Fibroblast of pulmonary artery (primary cell): ENCODE measurements around the gene TOMM6.
A peak's percentile ranks its signal among the peaks of the same experiment; 100 is the strongest.

Experiments used
- DNase-seq: peaks from one replicate; pipeline ENCODE4 v3.0.0-alpha.2; 2010; ENCODE audit warnings: low read depth
- H3K4me3 ChIP-seq: replicated peaks from 2 replicates; pipeline ENCODE4 v1.5.1; 2011; ENCODE audit warnings: low read depth, mild to moderate bottlenecking, control low read depth, low read length, moderate library complexity
- TF ChIP-seq, protein P1 (sequence below): IDR thresholded peaks from 2 replicates; pipeline ENCODE4 v1.5.1; 2011; ENCODE audit warnings: mild to moderate bottlenecking, control low read depth, low read length, inconsistent platforms; ENCODE audit errors: missing control alignments

The TOMM6 gene

DNA sequence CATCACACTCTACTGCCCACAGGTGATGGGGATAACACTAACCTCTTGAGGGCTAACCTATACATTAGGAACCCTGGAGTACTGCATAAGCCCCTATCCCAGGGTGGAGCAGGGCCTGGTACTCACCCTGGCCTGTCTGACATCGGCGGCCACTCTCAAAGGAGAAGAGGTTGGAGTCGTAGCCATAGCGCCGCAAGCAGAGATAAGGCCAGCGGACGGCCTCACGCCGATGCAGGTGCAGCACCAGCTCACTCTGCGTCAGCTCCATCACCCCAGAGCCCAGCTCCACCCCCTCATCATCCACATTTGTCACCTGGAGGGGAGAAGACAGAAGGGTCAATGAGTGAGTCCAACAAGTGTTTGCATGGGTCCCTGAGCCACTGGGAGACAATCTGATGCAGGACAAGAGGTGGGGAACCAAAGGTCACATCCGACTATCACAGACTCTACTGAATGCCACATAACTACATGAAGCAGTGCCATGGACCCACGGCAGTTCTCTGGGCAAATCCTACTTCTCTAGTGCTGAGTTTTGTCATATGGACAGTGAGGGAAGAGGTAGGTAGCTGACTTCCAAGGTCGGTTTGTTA, 12.1 kb upstream of the TOMM6 start:
- no peak overlapping the region for H3K4me3 ChIP-seq
- no peak for DNase-seq
- TF ChIP-seq, protein P1, sequence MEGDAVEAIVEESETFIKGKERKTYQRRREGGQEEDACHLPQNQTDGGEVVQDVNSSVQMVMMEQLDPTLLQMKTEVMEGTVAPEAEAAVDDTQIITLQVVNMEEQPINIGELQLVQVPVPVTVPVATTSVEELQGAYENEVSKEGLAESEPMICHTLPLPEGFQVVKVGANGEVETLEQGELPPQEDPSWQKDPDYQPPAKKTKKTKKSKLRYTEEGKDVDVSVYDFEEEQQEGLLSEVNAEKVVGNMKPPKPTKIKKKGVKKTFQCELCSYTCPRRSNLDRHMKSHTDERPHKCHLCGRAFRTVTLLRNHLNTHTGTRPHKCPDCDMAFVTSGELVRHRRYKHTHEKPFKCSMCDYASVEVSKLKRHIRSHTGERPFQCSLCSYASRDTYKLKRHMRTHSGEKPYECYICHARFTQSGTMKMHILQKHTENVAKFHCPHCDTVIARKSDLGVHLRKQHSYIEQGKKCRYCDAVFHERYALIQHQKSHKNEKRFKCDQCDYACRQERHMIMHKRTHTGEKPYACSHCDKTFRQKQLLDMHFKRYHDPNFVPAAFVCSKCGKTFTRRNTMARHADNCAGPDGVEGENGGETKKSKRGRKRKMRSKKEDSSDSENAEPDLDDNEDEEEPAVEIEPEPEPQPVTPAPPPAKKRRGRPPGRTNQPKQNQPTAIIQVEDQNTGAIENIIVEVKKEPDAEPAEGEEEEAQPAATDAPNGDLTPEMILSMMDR: no peak

DNA sequence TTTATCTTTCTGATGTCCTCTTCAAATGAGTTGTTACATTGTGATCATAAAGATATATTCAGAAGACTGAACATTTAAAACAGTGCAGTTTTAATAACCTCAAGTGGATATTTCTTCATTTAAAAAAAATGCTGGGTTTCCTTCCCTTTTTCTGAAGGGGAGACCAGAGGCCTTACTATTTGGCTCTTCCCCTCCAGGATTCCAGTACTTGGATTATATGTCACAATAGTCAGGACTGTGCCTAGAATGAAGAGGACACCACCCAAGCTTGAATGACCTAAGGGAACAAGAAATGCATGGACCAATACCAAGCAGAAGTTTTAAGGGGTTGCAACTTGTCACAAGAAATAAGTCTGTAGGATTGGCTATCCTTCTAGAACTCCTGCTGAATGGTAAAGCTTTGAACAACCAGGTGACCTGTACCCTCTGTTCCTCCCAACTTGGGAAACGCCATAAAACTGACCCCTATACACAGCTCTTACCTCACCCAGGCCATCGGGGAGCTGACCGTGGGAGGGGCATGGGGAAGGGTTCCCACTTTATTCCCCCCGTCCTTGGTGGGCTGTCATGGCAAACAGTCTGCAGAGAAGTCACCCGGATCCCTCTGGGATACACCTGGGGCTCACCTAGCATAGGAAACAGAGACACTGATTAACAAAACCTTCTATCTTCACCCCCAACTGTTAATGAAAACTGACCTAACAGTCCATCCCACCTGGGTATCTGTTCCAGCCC, 9.8 kb upstream of the TOMM6 start:
- H3K4me3 ChIP-seq: no peak overlapping the region
- DNase-seq: no peak
- TF ChIP-seq, protein P1: no peak

DNA sequence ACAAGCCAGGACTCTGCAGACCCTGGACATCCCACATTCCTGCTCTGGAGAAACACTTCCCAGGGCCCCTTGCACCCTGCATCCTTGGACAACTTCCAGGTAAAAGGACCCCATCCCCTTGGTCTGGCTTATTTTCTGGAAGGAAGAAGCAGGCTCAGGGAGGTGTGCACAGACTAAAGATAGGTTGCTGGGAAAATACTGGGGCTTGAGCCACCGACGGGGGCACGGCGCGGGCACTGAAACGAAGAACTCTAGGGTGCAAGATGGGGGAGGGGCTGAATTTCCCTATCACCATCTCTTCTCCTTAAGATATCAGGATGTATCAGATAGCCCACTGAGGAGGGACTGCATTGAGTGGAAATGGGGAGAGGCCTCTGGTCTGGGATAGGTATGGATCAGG, 8.6 kb upstream of the TOMM6 start:
- TF ChIP-seq, protein P1: no peak
- no peak for DNase-seq
- H3K4me3 ChIP-seq: peak overlapping the region; percentile 72

DNA sequence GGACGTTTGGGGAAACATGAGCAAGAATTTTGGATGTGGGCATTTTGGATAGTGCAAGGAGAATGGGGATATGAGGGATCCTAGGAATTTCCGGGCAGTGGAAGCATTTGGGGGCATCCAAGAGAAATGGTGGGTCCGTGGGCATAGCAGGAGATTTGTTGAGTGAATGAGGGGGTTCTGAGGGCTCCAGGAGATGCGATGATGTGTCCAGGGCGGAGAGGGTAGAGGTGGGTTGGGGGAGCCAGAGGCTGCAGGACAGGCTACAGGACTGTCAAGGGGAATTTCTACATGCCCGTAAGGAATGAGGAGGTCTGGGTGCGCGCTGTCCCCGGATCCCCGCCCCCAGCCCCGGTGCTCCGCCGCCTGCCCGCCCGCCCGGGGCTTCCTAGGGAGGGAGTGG, 8.2 kb upstream of the TOMM6 start:
- peak overlapping the region; percentile 72 for H3K4me3 ChIP-seq
- DNase-seq: no peak
- TF ChIP-seq, protein P1: no peak

DNA sequence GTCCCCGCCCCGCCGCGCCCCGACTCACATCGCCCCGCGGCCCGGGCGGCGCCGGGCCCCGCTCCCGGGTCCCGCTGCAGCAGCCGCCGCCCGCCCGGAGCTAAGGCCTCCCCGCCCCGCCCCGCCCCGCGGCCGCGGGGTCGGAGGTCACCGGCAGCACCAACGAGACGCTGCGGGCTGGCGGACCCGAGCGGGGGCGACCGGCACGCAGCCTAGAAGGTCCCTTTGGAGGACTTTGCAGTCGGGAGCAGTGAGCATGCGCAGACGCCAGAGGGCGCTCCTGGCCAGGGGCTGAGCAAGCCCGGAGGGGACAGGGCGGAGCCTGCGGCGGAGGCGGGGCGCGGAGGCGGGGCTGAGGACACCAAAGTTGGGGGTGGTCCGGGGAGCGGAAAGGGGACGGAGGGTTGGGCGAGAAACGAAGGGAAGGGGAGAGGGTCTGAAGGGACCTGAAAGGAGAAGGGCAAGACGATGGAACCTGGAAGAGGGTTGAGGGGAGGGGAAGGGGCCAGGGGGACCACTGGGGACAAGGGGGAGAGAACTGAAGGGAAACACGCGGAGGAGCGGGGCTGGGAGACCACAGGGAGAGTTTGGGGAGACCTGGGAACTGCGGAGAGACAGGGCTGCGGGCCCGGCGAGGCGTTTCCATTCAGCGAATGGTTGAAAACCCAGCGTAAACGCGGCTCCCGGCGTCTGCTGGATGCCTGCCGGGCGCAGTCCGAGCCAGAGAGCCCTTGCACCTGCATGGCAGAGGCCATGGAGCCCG, 7.5 kb upstream of the TOMM6 start, which contains the start of gene FRS3:
Gene FRS3 (minus strand): TSS at position 113 of the 763 bp plus-strand sequence. CDS start 2,913 bp downstream, outside the sequence.
- H3K4me3 ChIP-seq: peak within 1 kb of the TSS; percentile 72
- TF ChIP-seq, protein P1: peak; percentile 78
- peak; percentile 97 for DNase-seq

DNA sequence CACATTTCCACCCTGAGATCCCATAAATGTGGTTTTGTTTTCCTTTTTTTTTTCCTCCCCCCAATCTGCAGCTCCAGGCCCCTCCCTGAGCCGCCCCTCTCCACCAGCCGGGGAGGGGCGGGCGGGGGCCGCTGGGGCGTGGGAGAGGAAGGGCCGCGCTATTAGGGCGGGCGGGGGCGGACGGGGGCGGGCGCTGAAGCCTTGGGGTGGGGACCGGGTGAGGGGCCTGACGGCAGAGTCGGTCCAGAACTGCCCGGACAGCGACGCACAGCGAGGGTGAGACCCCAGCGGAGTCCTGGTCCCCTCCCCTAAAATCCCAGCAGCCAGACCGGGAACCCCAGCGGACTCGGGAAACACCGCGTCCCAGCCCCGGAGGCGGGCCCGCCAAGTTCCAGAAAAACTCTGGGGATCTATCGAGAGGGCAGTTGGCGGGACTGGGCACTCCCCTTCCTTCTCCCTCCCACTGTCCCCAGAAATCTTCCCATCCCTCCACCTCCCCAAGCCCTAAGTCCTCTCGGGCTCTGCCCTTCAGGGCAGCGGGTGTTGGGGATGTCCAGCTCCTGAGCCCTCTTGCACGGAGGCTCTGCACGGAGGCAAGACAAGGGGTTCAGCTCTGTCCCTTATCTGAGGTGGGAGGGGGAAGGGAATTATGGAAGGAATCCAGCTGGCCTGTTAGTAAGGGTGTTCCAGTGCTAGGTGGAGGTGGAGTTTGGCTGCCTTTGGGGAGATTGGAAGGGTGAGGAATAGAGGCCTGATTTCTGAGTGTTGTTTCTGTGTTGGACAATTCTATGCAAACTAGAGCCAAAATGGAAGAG, 6.7 kb upstream of the TOMM6 start, which contains the start of gene PRICKLE4:
Gene PRICKLE4 (plus strand): TSS at position 232 of the 815 bp plus-strand sequence. CDS start 2,692 bp downstream, outside the sequence.
- TF ChIP-seq, protein P1: no peak
- peak within 1 kb of the TSS; percentile 72 for H3K4me3 ChIP-seq
- peak; percentile 47 for DNase-seq
